HFFc6 (cell line): Measurements from ENCODE around the gene RPS19. TPM values are rescaled to one million over a fixed set of nuclear protein-coding genes. Genes with fewer than 3 reads are reported as not detected.
A peak's percentile ranks its signal among the peaks of the same experiment; 100 is the strongest.

Experiments
- DNase-seq: peaks from one replicate; pipeline ENCODE4 v3.0.0-alpha.2; 2018
- H3K27ac Mint-ChIP-seq: 2 replicates; pipeline ENCODE4 v1.8.0; 2020; ENCODE audit warnings: mild to moderate bottlenecking, mixed read lengths
- H3K27me3 Mint-ChIP-seq: 2 replicates; pipeline ENCODE4 v1.8.0; 2021; ENCODE audit warnings: mild to moderate bottlenecking, moderate library complexity, mixed read lengths; ENCODE audit not compliant: insufficient read depth
- H3K36me3 Mint-ChIP-seq: 2 replicates; pipeline ENCODE4 v1.8.0; 2021; ENCODE audit warnings: low read depth, mixed read lengths
- H3K4me1 Mint-ChIP-seq: 2 replicates; pipeline ENCODE4 v1.8.0; 2020; ENCODE audit warnings: low read depth, mixed read lengths
- H3K4me3 Mint-ChIP-seq: 2 replicates; pipeline ENCODE4 v1.8.0; 2020; ENCODE audit warnings: mild to moderate bottlenecking, moderate library complexity, mixed read lengths
- H3K9me3 Mint-ChIP-seq: 2 replicates; pipeline ENCODE4 v1.8.0; 2020; ENCODE audit warnings: mild to moderate bottlenecking, mixed read lengths
- total RNA-seq, 6 experiments: library from RNA; stranded (reverse); fragmentation: NEBNext Ultra II Directional; extraction: Animal tissue kit (Norgen Biotek cat#: 25700); gene quantifications; 2 replicates in 1 of 6; 3 replicates in 5 of 6; pipeline ENCODE4 v1.2.3, GENCODE V29; 2021
- TF ChIP-seq, protein P1 (sequence below): fragments of 200-600 bp; sonication (generic); IDR thresholded peaks from 2 replicates; pipeline ENCODE4 v1.5.0; 2021; ENCODE audit warnings: antibody characterized with exemption, mild to moderate bottlenecking

Gene RPS19
- total RNA-seq, 6 experiments from 2014 or later = 2,312 to 2,495 (median 2,438) TPM

DNA sequence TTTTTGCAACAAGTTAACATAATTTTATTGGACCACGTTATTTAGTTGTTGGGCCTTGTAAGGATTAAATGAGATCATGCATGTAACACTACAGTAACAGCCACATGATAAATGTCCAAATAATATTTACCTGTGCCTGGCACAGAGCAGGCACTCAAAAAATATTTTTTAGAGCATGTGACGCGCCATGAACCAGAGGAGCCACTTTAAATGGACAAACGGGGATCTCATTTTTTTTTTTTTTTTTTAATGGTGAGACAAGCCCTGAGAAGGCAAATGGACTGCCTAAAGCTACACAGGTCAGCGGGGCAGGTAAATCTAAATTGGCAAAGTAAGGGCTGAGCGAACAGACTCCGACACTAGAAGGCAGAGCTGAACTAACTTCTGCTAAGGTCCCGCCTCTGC lies 840 bp upstream of the RPS19 start:
- Mint-ChIP-seq H3K27me3 (peaks cover 19% of the 10 kb centered on the region), H3K36me3 (peaks cover 34% of the 10 kb centered on the region), H3K4me3 (peak overlapping the region; percentile 92), H3K27ac (peak overlapping the region; percentile 36; the same call in 1 of the 2 replicates), H3K9me3 (no peaks in the 10 kb centered on the region), H3K4me1 (peaks cover 40% of the 10 kb centered on the region)
- TF ChIP-seq, protein P1, sequence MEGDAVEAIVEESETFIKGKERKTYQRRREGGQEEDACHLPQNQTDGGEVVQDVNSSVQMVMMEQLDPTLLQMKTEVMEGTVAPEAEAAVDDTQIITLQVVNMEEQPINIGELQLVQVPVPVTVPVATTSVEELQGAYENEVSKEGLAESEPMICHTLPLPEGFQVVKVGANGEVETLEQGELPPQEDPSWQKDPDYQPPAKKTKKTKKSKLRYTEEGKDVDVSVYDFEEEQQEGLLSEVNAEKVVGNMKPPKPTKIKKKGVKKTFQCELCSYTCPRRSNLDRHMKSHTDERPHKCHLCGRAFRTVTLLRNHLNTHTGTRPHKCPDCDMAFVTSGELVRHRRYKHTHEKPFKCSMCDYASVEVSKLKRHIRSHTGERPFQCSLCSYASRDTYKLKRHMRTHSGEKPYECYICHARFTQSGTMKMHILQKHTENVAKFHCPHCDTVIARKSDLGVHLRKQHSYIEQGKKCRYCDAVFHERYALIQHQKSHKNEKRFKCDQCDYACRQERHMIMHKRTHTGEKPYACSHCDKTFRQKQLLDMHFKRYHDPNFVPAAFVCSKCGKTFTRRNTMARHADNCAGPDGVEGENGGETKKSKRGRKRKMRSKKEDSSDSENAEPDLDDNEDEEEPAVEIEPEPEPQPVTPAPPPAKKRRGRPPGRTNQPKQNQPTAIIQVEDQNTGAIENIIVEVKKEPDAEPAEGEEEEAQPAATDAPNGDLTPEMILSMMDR = no peak
- no peak for DNase-seq

DNA sequence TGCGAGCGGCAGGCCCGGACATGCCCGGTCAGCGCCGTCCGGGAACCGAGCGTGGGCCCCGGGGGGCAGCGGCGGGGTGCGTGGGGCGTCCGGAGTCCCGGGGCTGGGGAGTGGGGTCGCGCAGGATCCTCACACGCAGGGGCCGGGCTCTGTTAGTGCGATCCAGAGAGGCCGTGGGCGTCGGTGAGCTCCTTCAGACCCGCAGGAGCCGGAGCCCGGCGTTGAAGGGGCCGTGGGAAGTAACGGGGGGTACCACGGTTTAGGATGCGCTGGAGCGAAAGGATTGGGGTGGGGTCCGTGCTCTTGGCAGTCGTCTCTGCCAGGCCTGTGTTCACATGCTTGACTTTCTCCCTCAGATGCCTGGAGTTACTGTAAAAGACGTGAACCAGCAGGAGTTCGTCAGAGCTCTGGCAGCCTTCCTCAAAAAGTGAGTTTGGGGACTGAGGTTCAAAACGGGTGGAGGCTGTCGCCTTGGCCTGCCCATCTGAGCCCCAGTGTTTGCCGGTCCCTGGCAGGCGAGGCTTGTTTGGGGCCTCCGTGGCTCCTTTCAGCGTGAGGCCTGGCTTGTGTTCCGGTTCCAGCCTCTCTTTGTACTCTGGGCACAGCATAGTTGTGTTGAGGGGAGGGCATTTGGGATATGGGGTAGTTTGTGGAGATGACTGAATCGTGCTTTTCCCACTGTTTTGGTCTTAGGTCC lies 512 bp downstream of the RPS19 start:
- H3K4me3 Mint-ChIP-seq = peak overlapping the region; percentile 99
- H3K27me3 Mint-ChIP-seq = peaks cover 17% of the 10 kb centered on the region
- DNase-seq = no peak
- H3K27ac Mint-ChIP-seq = peak overlapping the region; percentile 96
- H3K4me1 Mint-ChIP-seq = peaks cover 44% of the 10 kb centered on the region
- TF ChIP-seq, protein P1 = no peak
- H3K9me3 Mint-ChIP-seq = no peaks in the 10 kb centered on the region
- peaks cover 44% of the 10 kb centered on the region for H3K36me3 Mint-ChIP-seq

DNA sequence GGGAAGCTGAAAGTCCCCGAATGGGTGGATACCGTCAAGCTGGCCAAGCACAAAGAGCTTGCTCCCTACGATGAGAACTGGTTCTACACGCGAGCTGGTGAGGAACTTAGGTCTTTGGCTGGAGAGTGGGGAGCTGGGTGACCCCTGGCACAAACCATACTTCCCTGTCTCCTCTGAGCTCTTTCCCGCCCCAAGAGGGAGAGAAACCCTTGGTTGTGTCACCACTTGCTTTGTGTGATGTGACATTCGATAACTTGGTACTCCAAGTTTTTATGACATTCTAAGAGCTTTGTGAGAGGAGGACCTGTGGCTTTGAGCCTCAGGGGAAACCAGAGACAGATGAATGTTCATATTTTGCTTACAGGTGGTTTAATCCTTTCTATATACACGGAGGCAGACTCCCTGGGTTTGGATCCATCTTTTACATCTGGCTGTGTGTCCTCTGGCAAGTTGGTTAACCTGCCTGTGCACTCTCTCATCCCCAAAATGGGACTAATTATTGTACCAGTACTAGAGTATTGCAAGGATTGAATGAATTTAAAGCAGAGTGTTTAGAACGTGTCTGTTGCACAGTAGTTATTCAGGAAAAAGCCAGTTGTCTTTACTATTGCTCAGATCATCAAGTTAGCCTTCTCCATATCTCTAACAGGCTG lies 1.2 kb downstream of the RPS19 start:
- H3K4me3 Mint-ChIP-seq = peak overlapping the region; percentile 99
- H3K9me3 Mint-ChIP-seq = no peaks in the 10 kb centered on the region
- H3K27ac Mint-ChIP-seq = peak overlapping the region; percentile 96
- TF ChIP-seq, protein P1 = no peak
- peaks cover 46% of the 10 kb centered on the region for H3K36me3 Mint-ChIP-seq
- DNase-seq = no peak
- H3K4me1 Mint-ChIP-seq = peaks cover 44% of the 10 kb centered on the region
- H3K27me3 Mint-ChIP-seq = peaks cover 17% of the 10 kb centered on the region

- TF ChIP-seq, protein P1 = no peak
- Mint-ChIP-seq H3K4me3 (peak overlapping the region; percentile 99), H3K27ac (peak overlapping the region; percentile 96), H3K27me3 (peaks cover 17% of the 10 kb centered on the region), H3K9me3 (no peaks in the 10 kb centered on the region), H3K4me1 (peaks cover 44% of the 10 kb centered on the region), H3K36me3 (peaks cover 48% of the 10 kb centered on the region)
- no peak for DNase-seq
These were observed 1.8 kb downstream of the RPS19 start for GRCh38 chr19:41861846-41862245.

DNA sequence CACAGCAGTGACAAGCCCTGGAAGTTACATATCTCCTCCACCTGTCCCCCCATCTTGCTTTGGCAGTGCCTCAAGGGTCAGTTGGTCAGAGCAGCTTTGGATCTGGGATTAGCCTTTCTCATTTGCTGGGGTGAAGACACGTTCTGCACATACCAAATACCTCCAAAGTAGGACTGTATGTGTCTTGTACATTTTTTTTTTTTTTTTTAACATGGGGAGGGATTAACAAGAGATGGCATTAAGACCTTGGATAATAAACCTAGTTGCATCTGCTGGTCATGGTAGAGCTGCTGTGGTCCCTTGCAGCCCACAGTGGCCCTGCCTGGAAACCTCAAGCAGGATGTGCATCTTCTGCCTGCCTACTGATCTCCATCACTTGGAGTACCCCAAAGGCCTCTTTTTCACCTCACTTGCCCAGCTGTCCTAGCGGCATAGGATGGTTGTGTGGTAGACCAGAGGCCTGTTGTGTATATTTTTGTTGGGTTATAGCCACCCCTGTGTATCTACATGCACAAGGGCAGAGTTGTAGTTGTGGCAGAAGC lies 2.5 kb downstream of the RPS19 start:
- DNase-seq = no peak

More for the DNA sequence above, 2.5 kb downstream of the RPS19 start:
- Mint-ChIP-seq H3K4me3 (peak overlapping the region; percentile 99), H3K36me3 (peaks cover 48% of the 10 kb centered on the region), H3K9me3 (no peaks in the 10 kb centered on the region), H3K27ac (peak overlapping the region; percentile 62), H3K27me3 (peaks cover 15% of the 10 kb centered on the region), H3K4me1 (peaks cover 44% of the 10 kb centered on the region)
- TF ChIP-seq, protein P1 = no peak
